ENCODE data around the gene ZNF692.

Gene ZNF692

DNA sequence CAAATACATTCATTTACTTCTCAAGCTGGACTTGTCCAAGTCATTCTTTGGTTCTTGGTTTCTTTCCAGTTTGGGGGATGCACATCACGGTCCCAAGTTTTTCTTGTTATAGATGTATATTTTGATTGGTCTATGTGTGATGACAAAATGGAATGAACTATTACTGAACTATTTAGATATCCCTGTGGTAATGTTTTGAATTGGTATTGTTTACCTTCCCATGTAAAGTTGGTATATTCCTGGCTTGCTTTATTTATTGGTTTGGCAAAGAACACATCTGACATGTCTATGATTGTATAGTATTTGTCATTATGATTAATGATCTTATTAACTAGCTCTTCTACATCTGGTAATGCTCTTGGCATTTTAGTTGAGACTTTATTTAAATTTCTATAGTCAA, 22.4 kb upstream of the ZNF692 start:
- FAIRE-seq, result peak; percentile 11

DNA sequence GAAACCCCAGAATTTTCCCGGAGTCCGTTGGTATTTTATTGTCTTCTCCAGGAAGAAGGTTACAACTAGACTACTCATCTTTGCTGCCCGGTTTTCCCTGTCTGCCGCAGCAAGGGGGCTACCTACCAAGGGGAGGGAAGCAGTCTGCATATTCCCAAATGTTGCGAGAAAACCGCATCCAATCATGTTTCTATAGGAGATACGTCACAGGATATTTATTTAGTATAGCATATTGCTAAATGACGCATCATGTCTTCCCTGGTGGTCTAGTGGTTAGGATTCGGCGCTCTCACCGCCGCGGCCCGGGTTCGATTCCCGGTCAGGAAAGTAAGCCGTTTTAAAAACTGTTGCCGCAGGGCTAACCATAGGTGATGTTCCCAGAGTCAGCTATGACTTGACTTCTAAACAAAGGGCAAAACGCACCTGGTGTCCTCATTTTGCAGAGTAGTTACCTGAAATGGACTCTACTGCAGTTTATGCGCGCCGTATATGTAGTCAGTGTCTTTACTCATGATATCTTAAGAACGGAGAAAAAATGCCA, 15.2 kb upstream of the ZNF692 start:
- FAIRE-seq, result peak; percentile 95

DNA sequence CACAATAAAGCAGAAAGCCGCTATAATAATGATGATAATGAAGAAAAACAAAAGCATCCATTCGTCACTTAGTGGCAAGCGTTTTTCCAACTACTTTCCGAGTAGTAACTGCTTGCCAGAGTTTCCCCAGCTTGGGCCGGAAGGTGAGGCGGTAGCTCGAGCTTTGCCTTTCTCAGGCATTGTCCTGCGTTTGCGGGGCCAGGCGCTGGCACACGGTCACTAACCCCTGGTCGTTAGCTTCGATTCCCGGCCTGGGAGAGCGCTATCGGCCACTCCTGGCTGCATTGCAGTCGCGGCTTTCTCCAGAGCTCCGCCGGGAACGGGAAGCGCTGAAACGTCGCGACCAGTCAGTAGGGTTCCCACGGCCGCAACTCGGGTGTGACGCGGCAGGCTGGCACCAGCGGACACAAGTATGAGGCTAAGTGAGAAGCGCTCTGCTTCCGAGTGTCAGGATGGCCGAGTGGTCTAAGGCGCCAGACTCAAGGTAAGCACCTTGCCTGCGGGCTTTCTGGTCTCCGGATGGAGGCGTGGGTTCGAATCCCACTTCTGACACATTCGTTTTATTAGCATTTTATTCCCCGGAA, 14.6 kb upstream of the ZNF692 start:
- no peak for FAIRE-seq

DNA sequence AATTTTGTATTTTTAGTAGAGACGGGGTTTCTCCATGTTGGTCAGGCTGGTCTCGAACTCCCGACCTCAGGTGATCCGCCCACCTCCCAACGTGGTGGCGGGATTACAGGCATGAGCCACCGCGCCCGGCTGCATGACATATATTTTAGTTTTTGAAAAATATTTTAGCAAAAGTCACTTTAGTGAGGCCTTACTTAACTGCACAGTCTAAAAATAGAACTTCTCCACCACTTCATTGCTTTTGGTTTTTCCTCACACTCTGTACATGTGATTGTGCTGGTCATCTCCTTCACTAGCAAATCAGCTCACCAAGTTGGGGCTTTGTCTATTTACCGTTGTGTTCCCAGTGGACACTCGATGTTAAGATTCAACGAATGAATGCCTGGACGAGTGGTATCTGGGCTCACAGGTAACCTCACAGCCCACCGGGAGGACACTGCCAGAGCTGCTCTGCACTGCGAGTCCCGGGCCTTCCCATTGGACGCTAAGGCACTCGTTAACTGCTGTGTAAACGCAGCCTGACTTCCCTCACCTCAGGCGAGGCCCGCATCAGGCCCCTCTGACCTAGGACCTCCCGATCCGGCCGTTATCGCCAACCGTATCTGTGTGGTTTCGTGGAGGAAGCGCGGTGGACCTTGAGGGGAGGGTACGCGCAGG, 14.0 kb upstream of the ZNF692 start:
- FAIRE-seq, result peak; percentile 13

DNA sequence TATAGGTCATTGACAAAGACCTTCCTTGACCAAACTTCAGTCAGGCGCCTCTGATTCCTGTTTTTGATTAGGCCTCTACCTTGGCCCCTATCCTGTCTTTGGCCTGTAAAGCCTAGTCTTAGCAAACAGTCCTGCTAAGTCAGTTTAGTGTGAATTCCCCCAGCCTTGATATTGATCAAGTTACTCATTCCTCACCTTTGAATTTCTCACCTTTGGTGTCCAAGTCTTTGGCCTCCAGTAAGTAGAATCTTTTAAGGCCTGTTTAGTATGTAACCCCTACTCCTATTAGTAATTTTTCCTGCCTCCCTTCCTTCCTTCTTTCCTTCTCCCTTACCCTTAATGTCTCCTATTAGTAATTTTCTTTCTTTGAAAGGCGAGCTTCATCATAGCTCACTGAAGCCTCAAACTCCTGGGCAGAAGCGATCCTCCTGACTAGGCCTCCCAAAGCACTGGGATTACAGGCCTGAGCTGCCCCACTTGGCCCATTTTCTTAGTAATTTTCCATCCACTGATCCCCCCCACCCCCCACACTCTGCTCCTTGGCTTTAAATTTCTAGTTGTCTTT, 13.0 kb upstream of the ZNF692 start:
- FAIRE-seq, result no peak

DNA sequence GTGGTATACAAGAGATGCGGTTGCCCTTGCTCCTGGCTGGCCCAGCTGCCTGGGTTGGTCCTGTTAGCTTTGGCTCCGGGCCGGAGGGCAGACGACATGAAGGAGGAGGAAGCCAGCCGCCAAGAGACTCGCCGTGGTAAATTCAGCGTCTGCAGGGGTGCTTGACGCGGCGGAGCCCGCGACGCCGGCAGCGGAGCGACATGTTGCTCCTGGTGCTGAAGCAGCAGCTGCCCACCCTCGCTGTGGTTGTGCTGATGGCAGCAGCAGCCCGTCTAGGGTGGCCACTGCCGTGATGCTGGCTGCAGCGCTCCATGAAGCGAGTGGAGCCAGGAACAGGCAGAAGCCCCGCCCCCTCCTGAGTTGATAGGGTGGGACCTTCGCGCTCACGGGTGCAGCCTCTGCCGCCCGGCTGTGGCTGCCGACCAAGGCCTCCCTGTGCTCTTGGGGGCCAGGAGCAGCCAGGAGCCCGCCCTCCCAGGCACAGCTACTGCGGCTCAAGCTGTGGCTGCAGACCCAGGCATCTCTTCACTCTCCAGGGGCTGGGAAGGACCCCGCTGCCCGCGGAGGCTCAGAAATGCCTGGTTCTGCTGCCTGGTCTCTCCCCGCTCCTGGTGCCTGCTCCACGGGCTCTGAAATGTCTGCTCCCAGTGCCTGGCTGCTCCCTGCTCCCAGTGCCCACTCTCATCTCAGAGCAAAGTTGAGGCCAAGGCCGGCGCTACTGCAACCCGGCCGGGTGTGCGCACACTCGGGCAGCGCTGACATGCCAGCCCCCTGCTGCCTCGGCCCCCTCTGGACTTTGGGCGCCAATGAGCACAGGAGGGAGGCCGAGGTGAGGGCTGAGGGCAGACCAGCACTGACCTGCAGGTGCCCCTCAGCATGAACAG, 4.4 kb upstream of the ZNF692 start:
- FAIRE-seq, result no peak

DNA sequence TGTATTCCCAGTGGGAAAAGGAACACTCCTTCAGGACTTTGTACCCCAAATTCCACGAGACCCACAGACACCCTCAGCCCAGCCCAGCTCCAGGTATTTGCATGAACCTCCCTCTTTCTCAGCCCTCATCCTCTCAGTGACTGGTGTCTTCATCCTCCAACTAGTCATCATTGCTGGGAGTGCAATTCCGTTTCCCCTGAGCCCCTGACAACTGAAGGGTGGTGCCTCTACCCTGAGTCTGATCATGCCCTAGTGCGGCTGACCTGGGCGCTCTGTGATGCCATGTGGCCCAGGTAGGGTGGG, 3.8 kb upstream of the ZNF692 start:
- no peak for FAIRE-seq

DNA sequence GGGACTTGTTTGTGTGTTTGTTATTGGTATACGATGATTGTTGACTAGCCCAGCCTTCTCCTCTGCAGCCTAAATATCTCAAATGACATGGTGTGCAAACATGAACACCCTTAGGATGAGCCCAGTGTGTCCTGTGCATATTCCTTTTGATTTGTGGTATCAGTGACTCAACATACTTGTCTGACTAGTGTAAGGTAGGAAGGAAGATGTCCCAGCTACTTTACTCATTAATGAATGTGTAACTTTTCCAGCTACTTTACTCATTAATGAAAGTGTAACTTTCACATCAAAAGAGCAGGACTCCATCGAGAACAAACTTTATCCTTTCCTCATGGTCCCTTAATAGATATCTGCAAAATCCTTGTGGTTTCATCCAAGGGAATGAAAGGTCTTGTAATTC, 2.7 kb upstream of the ZNF692 start:
- FAIRE-seq, result no peak

DNA sequence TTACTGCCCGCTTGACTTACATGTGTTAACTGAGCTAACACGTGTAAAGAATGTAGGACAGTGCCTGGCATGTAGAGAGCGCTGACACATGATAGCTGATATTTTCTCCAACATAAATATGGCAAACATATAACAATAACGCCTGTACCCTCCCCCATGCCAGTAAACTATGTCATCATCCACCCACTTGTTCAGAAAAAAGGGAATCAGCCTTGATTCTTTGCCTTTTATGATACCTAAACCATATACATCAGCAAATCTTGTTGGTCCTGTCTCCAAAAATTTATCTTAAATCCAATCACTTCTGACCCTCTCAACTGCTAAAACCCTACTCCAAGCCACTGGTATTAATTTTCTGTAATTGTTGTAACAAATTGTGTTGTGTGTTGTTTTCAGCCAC, 1.1 kb upstream of the ZNF692 start:
- FAIRE-seq, result no peak

DNA sequence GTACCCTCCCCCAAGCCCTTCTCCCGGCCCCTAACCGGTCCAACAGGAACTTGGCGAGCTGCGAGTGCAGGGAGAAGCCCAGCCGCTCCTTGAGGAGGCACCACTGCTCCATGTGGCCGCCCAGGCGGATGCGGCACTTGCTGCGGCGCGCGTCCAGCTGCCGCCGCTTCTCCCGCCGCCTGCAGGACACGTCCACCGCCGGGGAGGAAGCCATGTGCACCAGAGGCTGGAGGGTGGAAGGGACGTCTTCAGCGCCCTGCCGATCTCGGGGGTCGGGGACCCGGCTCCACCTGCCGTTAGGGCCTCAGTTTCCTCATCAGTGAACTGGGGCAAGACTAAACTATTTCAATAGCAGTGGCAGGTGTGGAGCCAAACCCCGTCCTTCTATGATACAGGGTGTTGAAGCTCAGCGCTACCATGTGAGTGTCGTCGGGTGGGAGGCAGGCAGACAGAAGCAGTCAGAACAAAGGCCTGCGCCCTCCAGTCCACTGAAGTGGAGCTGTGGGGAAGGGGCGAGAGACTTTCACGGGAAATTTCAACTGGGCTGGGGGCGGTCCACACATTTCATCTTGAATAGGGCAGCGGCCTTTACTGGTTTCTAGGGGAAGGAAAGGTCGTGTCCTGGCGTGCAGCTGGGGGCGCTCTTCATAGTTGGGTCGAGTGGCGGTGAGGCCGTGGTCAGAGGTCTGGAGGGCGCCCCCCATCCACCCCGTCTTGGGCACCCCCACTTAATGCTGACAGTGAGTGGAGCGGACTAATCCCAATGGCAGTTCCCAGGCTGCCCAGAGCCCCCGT, 592 bp downstream of the ZNF692 start:
- no peak for FAIRE-seq

DNA sequence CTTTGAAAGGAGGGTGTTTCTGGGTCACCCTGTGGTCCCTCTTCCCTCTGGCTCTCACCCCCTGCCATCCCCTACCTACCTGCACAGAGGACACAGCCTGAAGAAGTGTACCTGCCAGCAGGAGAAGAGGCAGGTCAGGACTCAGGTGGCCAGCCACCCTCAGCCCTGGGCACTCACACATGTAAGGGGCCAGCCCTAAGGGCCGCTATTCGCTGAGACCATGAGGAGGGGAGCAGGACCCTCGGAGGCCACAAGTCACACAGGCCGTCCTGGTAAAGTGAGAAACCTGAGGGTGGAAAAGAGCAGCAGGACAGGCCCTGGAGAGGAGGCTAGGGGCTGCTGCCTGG, 1.2 kb downstream of the ZNF692 start:
- FAIRE-seq, result no peak

DNA sequence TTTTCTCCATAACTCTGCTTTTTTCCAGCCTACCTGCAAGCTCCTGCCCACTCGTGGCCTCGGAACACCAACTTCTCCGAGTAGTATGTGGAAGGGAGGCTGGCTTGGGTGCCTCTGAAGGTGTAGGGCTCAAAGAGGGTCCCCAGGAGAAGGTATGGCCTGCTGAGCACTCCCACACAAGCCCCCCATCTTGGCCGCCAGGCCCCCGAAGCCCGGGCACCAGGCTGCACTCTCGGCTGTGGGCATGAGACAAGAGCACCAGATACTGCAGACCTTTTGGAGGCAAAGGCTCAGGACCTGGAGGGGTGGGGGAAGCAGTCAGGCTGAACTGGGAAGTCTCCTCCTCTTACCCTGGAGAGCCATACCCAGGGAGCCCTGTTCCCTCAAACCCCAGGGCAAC, 1.7 kb downstream of the ZNF692 start:
- no peak for FAIRE-seq

DNA sequence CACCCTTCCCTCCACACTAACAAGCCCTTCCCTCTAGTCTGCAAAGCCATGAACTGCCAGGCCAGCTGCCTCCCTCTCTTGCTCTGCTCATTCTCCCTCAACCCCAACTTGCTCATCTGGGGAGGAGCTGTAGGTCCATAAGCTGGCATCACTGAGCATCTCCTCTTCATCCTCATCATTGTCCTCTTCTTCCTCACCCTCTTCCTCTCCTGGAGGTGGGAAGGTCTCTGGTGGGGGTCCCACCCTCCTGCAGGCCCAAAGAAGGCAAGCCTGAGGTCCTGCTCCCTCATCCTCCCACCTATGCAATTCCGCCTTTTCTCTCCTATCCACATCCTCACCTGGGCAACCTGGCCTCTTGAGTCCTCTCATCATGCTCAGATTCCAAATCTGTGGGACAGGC, 2.7 kb downstream of the ZNF692 start:
- FAIRE-seq, result no peak

DNA sequence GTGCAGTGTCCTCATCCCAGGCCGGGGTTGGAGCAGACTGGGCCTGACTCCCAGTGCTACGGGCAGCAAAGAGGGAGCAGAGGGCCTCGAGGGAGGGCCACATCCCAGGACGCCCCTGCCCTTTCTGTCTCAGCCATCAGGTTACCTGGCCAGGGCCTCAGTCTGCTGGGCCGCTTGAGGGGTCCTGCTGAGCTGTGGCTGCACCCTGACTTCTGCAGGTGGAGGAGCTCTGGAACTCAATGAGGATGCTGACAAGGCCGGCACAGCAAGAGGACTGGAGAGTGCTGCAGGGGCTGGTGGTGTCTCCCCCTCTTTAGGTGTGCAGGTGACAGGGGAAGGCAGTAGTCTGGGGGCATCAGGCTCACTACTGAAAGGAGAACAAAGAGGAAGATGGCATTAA, 3.3 kb downstream of the ZNF692 start:
- no peak for FAIRE-seq

DNA sequence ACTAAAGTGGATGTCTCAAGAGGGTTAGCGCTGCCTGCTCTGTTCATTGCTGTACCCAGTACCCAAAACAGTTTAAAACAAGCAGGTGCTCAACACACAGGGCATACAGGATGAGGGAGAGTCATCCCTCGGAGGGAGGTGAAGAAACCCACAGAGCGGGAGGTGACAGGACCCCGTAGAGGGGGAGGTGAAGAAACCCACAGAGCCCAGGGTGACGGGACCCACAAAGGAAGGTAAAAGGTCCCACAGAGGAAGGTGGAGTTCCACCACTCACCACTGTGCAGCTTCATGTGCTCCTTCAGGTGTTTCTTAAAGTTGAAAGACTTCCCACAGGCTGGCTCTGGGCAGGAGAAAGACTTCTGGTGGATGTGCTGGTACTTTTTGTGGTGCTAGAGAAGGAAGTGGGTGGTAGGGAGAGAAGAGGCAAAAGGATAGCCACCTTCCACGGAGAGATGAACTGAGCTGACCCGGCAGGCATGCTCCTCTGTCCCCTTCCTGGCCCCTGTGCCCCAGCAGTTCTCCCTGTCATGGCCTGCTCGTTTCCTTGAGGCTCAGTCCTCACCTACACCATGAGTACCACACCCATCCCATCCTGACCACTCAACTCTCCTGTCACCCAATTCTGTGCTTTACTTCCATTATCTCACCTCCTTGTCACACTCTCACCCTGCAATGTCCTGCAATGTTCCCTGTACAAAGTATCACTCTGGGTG, 5.1 kb downstream of the ZNF692 start:
- FAIRE-seq, result no peak

DNA sequence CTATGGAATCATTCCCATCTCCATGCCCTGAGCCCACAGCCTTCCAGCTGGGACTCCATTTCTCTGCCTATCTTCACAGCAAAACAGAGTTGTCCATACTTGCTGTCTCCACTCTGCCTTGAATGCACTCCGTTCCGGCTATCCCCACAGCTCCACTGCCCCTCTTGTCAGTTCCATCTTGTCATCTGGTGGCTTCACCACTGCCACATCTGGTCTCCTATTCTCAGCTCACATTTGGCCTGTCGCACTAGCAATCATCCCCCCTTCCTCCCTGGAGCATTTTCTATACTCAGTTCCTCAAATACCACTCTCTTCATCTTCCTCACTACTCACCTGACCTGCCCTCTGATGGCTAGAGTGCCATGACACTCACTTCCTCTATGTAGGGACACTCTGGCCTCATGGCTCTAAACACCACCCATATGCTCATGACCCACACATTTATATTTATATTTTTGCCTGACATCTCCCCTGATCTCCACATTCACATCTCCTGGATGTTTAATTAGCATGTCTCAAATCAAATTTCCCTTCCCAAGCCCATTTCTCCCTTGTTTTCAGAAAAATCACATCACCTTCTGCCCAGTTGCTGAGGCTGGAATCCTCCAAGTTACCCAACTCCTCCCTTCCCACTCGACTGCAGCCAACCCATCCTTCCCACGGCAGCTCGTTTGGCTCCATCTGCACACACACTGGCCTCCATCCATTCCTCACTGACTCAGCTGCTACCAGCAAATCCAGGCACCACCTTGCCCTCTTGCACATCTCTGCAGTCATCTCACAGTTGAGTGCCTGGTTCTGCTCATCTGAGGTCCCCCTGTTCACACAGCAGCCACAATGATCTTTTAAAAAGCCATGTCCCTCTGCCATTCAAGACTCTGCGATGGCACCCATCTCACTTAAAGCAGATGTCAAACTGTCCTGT, 6.1 kb downstream of the ZNF692 start:
- FAIRE-seq, result no peak

DNA sequence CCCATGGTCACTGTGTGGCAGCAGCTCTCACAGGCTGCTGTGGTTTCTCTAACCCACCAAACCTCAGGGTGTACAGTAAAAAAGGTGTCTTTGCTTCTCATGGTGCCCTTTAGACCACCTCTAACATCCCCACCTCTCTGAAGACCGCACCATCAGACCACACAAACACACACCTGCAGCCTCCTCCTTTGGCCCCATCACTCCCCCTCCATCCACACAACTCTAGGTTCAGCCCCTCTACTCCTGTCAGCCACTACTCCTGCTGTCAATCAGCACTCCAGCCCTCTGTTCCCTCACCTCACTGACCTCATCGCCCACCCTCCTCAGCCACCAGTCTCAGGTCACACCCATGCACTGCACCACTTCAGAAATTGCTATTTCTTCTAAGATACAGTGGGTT, 7.5 kb downstream of the ZNF692 start:
- FAIRE-seq, result no peak

DNA sequence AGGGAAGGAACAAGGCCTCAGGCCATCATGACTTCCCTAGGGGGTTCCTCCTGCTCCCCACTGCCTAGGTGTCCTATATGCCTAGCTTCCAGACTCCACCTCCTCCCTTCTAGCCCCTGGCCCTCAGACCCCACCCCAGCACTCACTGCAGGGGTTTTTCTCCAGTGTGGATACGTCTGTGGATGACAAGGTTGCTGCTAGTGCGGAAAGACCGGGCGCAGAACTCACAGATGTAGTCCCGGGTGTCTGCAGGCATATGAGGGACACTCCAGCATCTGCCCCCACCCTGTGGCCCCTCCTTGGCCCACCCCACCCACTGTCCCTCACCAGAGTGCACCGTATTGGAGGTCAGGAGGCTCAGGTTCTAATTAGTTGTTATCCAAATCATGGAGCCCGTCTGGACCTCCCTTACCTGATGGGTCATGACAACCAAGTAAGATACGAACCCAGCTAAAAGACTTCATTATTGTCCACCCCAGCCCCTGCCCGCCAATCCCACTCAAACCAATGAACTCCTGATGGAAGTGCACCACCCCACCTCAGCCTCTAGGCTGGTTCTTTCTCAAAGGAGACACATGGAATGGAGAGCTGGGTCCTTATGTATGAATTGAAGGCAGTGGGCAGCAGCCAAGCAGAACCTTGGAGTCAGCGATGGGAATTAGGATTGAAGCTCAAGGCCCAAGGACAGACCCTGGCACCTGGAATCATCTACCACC, 8.2 kb downstream of the ZNF692 start:
- no peak for FAIRE-seq

DNA sequence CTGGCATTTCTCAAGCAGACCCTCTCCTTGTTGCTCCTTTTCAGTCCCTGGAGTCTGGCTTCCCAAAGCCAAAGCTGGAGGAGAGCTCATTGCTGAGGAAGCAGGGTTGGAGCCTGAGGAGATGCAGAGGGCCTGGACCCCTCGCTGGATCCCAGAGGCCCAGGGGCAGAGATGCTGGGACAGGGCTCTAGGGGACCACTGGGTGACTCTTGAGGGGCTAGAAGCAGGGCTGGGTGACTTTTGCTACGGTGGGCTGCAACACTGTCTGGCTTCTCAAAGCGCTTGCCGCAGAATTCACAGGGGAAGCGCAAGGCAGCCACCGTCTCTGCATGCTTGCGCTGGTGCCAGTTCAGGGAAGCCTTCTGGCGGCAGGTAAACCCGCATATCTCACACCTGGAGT, 8.8 kb downstream of the ZNF692 start:
- FAIRE-seq, result no peak

DNA sequence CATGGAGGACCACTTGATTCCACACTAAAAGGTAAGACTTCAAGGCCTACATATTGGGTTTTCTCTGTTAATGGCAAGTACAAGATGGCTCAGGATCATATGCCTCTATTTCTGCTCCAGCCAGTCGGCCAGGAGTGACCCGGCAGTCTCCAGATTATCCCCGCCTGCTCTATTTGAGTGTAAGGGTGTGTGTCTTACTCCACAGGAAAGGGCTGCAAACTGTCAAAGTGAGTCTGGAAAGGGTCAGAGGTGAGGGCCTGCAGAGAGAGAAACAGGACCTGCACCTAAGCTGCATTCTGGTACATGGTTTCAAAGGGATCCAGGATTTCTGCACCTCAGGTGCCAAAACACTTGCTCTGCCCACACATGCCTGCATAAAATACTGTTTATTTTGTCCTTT, 9.2 kb downstream of the ZNF692 start:
- no peak for FAIRE-seq

DNA sequence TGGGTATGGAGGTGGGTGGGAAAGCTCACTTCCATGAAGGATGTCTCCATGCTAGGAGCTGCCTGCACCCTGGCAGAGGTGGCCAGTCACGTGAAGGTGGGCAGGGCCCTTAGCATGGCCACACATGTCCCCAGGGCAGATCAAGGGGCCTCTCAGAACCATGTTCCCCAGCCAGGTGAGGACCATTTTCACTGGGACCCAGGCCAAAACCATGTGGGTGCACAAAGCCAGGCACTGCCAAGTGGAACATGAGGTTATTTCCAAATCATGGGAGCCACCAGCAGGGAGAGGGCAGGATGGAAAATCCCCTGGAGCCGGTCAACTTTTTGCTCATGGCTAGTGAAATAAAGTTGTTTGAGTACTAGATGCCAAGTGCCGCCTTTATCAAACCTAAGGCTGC, 9.7 kb downstream of the ZNF692 start:
- FAIRE-seq, result no peak

Measured in TTC549 (cell line).